IMR-90 (cell line): ENCODE measurements around the gene CLDN2. TPM values are rescaled to one million over a fixed set of nuclear protein-coding genes. Genes with fewer than 3 reads are reported as not detected.

Source experiments
- polyA plus RNA-seq, 3 experiments: library from polyadenylated mRNA; depleted of rRNA; stranded (reverse); fragments of >200 nt; gene quantifications; 2 replicates each; pipeline ENCODE4 v1.2.3, GENCODE V29; 2012; ENCODE audit warnings: low replicate concordance in 1 of 3
- total RNA-seq: library from RNA; depleted of rRNA; stranded (reverse); fragments of >200 nt; gene quantifications from 2 replicates; pipeline ENCODE4 v1.2.3, GENCODE V29; 2012; rRNA removed

CLDN2 gene
- total and polyA plus RNA-seq, 2 of the 4 experiments (the other 2 are of a cell fraction): 0.03 TPM; not detected in 1

Other genes with a start within 250 kb of the CLDN2 start
- 4.8 and 6.4 TPM in 2 replicates for gene RNF128, start 193.7 kb upstream of the CLDN2 start, total RNA-seq
- 2.8 and 3.0 TPM in 2 replicates for gene RNF128, start 193.7 kb upstream of the CLDN2 start, polyA plus RNA-seq (2012; rRNA removed)
- gene TBC1D8B, start 117.7 kb upstream of the CLDN2 start, total RNA-seq: 10.4 and 14.4 TPM in 2 replicates
- 5.8 and 8.3 TPM in 2 replicates for gene TBC1D8B, start 117.7 kb upstream of the CLDN2 start, polyA plus RNA-seq (2012; rRNA removed)
- not detected in 2 replicates for gene RIPPLY1, start 17.1 kb upstream of the CLDN2 start, total RNA-seq
- gene RIPPLY1, start 17.1 kb upstream of the CLDN2 start, polyA plus RNA-seq (2012; rRNA removed): not detected in 2 replicates
- 33.1 and 34.2 TPM in 2 replicates for gene MORC4, start 79.8 kb downstream of the CLDN2 start, total RNA-seq
- gene MORC4, start 79.8 kb downstream of the CLDN2 start, polyA plus RNA-seq (2012; rRNA removed): 13.6 and 17.5 TPM in 2 replicates
- gene RBM41, start 198.4 kb downstream of the CLDN2 start, total RNA-seq: 8.6 and 11.9 TPM in 2 replicates
- gene RBM41, start 198.4 kb downstream of the CLDN2 start, polyA plus RNA-seq (2012; rRNA removed): 2.8 and 3.9 TPM in 2 replicates